Trophoblast cell (in vitro differentiated cells and primary cell): Measurements from ENCODE around the gene MAT1A.
"Not testable (repeated sequence)": the region's sequence is repeated elsewhere in the genome, so short reads cannot be mapped to it uniquely, and the experiment has no call there.

ENCODE experiments used
- DNase-seq, 2 donors: peaks; one replicate each; pipeline ENCODE4 v3.0.0-alpha.2; 2016
- H2AFZ ChIP-seq: 2 replicates; pipeline ENCODE4 v1.6.1; 2013; ENCODE audit warnings: low read length, moderate library complexity, mild to moderate bottlenecking; ENCODE audit not compliant: insufficient read depth, poor library complexity
- H2AK5ac ChIP-seq: 2 replicates; pipeline ENCODE4 v1.6.1; 2013; ENCODE audit warnings: mild to moderate bottlenecking, low read length
- H2BK120ac ChIP-seq: 2 replicates; pipeline ENCODE4 v1.6.1; 2013; ENCODE audit warnings: low read length, mild to moderate bottlenecking, moderate library complexity; ENCODE audit not compliant: insufficient read depth, poor library complexity
- H2BK12ac ChIP-seq: 2 replicates; pipeline ENCODE4 v1.6.1; 2013; ENCODE audit warnings: mild to moderate bottlenecking, low read length, moderate library complexity
- H2BK5ac ChIP-seq: 2 replicates; pipeline ENCODE4 v1.6.1; 2013; ENCODE audit warnings: low read length, low read depth, moderate library complexity, mild to moderate bottlenecking; ENCODE audit not compliant: poor library complexity
- H3K14ac ChIP-seq: 2 replicates; pipeline ENCODE4 v1.6.1; 2013; ENCODE audit warnings: mild to moderate bottlenecking, low read length
- H3K18ac ChIP-seq: 2 replicates; pipeline ENCODE4 v1.6.1; 2013; ENCODE audit warnings: mild to moderate bottlenecking, low read length
- H3K23ac ChIP-seq: 2 replicates; pipeline ENCODE4 v1.6.1; 2013; ENCODE audit warnings: low read length
- H3K27ac ChIP-seq: 2 replicates; pipeline ENCODE4 v1.5.1; 2013; ENCODE audit warnings: low read depth, mild to moderate bottlenecking, inconsistent platforms, low read length, moderate library complexity
- H3K27me3 ChIP-seq: 2 replicates; pipeline ENCODE4 v1.6.1; 2013; ENCODE audit warnings: inconsistent platforms, mild to moderate bottlenecking, low read length, moderate library complexity; ENCODE audit not compliant: insufficient read depth
- H3K36me3 ChIP-seq, 2 experiments: 1 replicate in 1 of 2; 2 replicates in 1 of 2; pipeline ENCODE4 v1.6.1; 2013; ENCODE audit warnings: low read length in 2 of 2, mild to moderate bottlenecking in 2 of 2, moderate library complexity in 1 of 2; ENCODE audit not compliant: insufficient read depth in 2 of 2, control insufficient read depth in 1 of 2
- H3K4ac ChIP-seq: 2 replicates; pipeline ENCODE4 v1.6.1; 2013; ENCODE audit warnings: low read depth, mild to moderate bottlenecking, low read length, moderate library complexity
- H3K4me1 ChIP-seq, 2 experiments: 1 replicate in 1 of 2; 2 replicates in 1 of 2; pipeline ENCODE4 v1.6.1; 2013; ENCODE audit warnings: low read length in 2 of 2, mild to moderate bottlenecking in 2 of 2, moderate library complexity in 1 of 2; ENCODE audit not compliant: insufficient read depth in 2 of 2, control insufficient read depth in 1 of 2
- H3K4me2 ChIP-seq: 2 replicates; pipeline ENCODE4 v1.6.1; 2013; ENCODE audit warnings: inconsistent platforms, mild to moderate bottlenecking, low read length, moderate library complexity
- H3K4me3 ChIP-seq: 2 replicates; pipeline ENCODE4 v1.5.1; 2013; ENCODE audit warnings: mild to moderate bottlenecking, low read depth, low read length, inconsistent platforms
- H3K79me1 ChIP-seq: one replicate; pipeline ENCODE4 v1.6.1; 2013; ENCODE audit warnings: low read length
- H3K79me2 ChIP-seq: 2 replicates; pipeline ENCODE4 v1.6.1; 2013; ENCODE audit warnings: low read length, mild to moderate bottlenecking; ENCODE audit not compliant: control insufficient read depth, insufficient read depth, poor library complexity
- H3K9ac ChIP-seq: 2 replicates; pipeline ENCODE4 v1.6.1; 2013; ENCODE audit warnings: mild to moderate bottlenecking, low read length
- H3K9me3 ChIP-seq: 2 replicates; pipeline ENCODE4 v1.6.1; 2013; ENCODE audit warnings: low read depth, mild to moderate bottlenecking, control low read depth, inconsistent platforms, low read length; ENCODE audit not compliant: insufficient read depth
- H4K12ac ChIP-seq: 2 replicates; pipeline ENCODE4 v1.6.1; 2013; ENCODE audit warnings: low read depth, mild to moderate bottlenecking, low read length, moderate library complexity
- H4K8ac ChIP-seq: 2 replicates; pipeline ENCODE4 v1.6.1; 2013; ENCODE audit warnings: low read depth, mild to moderate bottlenecking, low read length, moderate library complexity
- H4K91ac ChIP-seq: one replicate; pipeline ENCODE4 v1.6.1; 2013; ENCODE audit warnings: low read depth, mild to moderate bottlenecking, low read length, moderate library complexity
- WGBS: extraction: QIAGEN DNeasy Blood & Tissue Kit; methylation state at CpG from one replicate; pipeline ENCODE4 v1.1.7; 2013; ENCODE audit warnings: missing lambda C conversion rate; ENCODE audit not compliant: insufficient read length, insufficient coverage; ENCODE audit errors: extremely low coverage; 5-methylcytosine and 5-hydroxymethylcytosine counted together

MAT1A gene

GRCh38 chr10:80242341-80242740 is 47.1 kb downstream of the MAT1A start:
- not testable (repeated sequence) for H3K36me3 ChIP-seq, H2AK5ac ChIP-seq, H3K4me2 ChIP-seq, H2AFZ ChIP-seq, H4K12ac ChIP-seq, H3K4ac ChIP-seq, H3K27me3 ChIP-seq, H2BK12ac ChIP-seq, H2BK5ac ChIP-seq, DNase-seq, H3K9ac ChIP-seq, H3K27ac ChIP-seq, H3K14ac ChIP-seq, H3K4me3 ChIP-seq, H3K9me3 ChIP-seq, H3K23ac ChIP-seq, H4K91ac ChIP-seq, H3K79me1 ChIP-seq, H4K8ac ChIP-seq, H3K4me1 ChIP-seq, H3K79me2 ChIP-seq, H3K18ac ChIP-seq, H2BK120ac ChIP-seq
- no CpG with 5 or more reads among the region's 4 CpGs for WGBS

GRCh38 chr10:80236457-80236856 is 53.0 kb downstream of the MAT1A start:
- not testable (repeated sequence) for H3K27ac ChIP-seq, H4K91ac ChIP-seq, H4K8ac ChIP-seq, H3K4me2 ChIP-seq, DNase-seq, H2BK12ac ChIP-seq, H3K18ac ChIP-seq, H3K36me3 ChIP-seq, H4K12ac ChIP-seq, H3K4me1 ChIP-seq, H3K79me2 ChIP-seq, H2BK5ac ChIP-seq, H3K9me3 ChIP-seq, H3K79me1 ChIP-seq, H2AFZ ChIP-seq, H3K9ac ChIP-seq, H3K4ac ChIP-seq, H3K23ac ChIP-seq, H3K4me3 ChIP-seq, H2BK120ac ChIP-seq, H3K27me3 ChIP-seq, H3K14ac ChIP-seq, H2AK5ac ChIP-seq
- WGBS: no CpG with 5 or more reads among the region's 5 CpGs

- H3K4me3 ChIP-seq, H2BK5ac ChIP-seq, H3K27ac ChIP-seq, H3K9ac ChIP-seq, H2AK5ac ChIP-seq, H3K79me1 ChIP-seq, H4K12ac ChIP-seq, H3K27me3 ChIP-seq, H3K36me3 ChIP-seq, H2BK120ac ChIP-seq, H3K4me1 ChIP-seq, H4K91ac ChIP-seq, H3K4ac ChIP-seq, H4K8ac ChIP-seq, H3K79me2 ChIP-seq, H3K23ac ChIP-seq, H3K14ac ChIP-seq, DNase-seq, H2BK12ac ChIP-seq, H3K4me2 ChIP-seq, H2AFZ ChIP-seq, H3K9me3 ChIP-seq, H3K18ac ChIP-seq: not testable (repeated sequence)
- WGBS: no CpG with 5 or more reads among the region's 11 CpGs
These were observed 54.9 kb downstream of the MAT1A start for GRCh38 chr10:80234331-80235235.

- H2BK120ac ChIP-seq, H2AK5ac ChIP-seq, H2AFZ ChIP-seq, H3K79me1 ChIP-seq, H3K9me3 ChIP-seq, H3K79me2 ChIP-seq, H4K91ac ChIP-seq, H2BK12ac ChIP-seq, H3K4me1 ChIP-seq, H3K4me2 ChIP-seq, DNase-seq, H3K36me3 ChIP-seq, H3K23ac ChIP-seq, H3K4ac ChIP-seq, H3K27me3 ChIP-seq, H3K14ac ChIP-seq, H3K4me3 ChIP-seq, H4K12ac ChIP-seq, H3K9ac ChIP-seq, H4K8ac ChIP-seq, H2BK5ac ChIP-seq, H3K27ac ChIP-seq, H3K18ac ChIP-seq: not testable (repeated sequence)
- WGBS: no CpG with 5 or more reads among the region's 1 CpG
These were observed 55.6 kb downstream of the MAT1A start for GRCh38 chr10:80233871-80234270.
